ENCODE data around the gene LIPK.

GRCh38 chr10:88763441-88763840 is 57.4 kb downstream of the LIPK start:
- TF ChIP-seq GATA3 (IDR thresholded peaks at IDR 0.05; ENCODE audit: low read depth, low read length) (no peak), GATA2 (IDR thresholded peaks at IDR 0.05; ENCODE audit: low read depth, low read length) (no peak)

Data from SH-SY5Y (cell line).